Kidney (tissue), 14 donors: Measurements from ENCODE around the gene MUL1. TPM values are rescaled to one million over a fixed set of nuclear protein-coding genes. Genes with fewer than 3 reads are reported as not detected.

Experiments used
- DNase-seq, 5 donors: peaks; one replicate each; pipeline ENCODE4 v3.0.0-alpha.2; 2013 to 2020
- FAIRE-seq: peaks from 2 replicates; lab custom pipeline; 2012; peaks lifted over from hg19 to GRCh38; lab: Jason Lieb, UNC
- H3K27ac ChIP-seq, 2 donors: one replicate each; pipeline ENCODE4 v1.7.0; 2013; ENCODE audit warnings: low read depth in 2 of 2, low read length in 2 of 2, inconsistent platforms in 1 of 2
- H3K27me3 ChIP-seq: one replicate; pipeline ENCODE4 v1.7.1; 2013; ENCODE audit warnings: low read length, inconsistent platforms; ENCODE audit not compliant: control insufficient read depth, insufficient read depth
- H3K36me3 ChIP-seq, 3 donors: one replicate each; pipeline versions ENCODE4 v1.7.0 to v1.7.1; 2013; ENCODE audit warnings: low read length in 3 of 3, control low read depth in 1 of 3, inconsistent platforms in 1 of 3; ENCODE audit not compliant: insufficient read depth in 3 of 3, control insufficient read depth in 2 of 3
- H3K4me1 ChIP-seq, 3 donors: one replicate each; pipeline versions ENCODE4 v1.7.0 to v1.7.1; 2013; ENCODE audit warnings: low read length in 3 of 3, inconsistent platforms in 1 of 3, low read depth in 1 of 3; ENCODE audit not compliant: control insufficient read depth in 2 of 3, insufficient read depth in 2 of 3
- H3K4me3 ChIP-seq, 3 donors: one replicate each; pipeline versions ENCODE4 v1.7.0 to v1.8.1; 2013; ENCODE audit warnings: low read length in 3 of 3, control low read depth in 1 of 3, inconsistent platforms in 1 of 3
- H3K9ac ChIP-seq, 3 donors: one replicate each; pipeline versions ENCODE4 v1.7.0 to v1.7.1; 2013; ENCODE audit warnings: low read length in 3 of 3, control low read depth in 1 of 3, inconsistent platforms in 1 of 3
- H3K9me3 ChIP-seq, 3 donors: one replicate each; pipeline versions ENCODE4 v1.7.0 to v1.7.1; 2013; ENCODE audit warnings: low read length in 3 of 3, control low read depth in 1 of 3, inconsistent platforms in 1 of 3; ENCODE audit not compliant: control insufficient read depth in 2 of 3, insufficient read depth in 1 of 3
- CTCF ChIP-seq: IDR thresholded peaks from 3 replicates; pipeline ENCODE4 v1.5.1; 2012; ENCODE audit warnings: mild to moderate bottlenecking, moderate library complexity, borderline replicate concordance; ENCODE audit not compliant: insufficient read depth; ENCODE audit errors: extremely low read depth
- intact Hi-C: fragments of 100-400 bp; cut with DNase I; formaldehyde crosslinking; loops from one replicate; pipeline ENCODE4 v1.11.1; 2022
- polyA plus RNA-seq: library from polyadenylated mRNA; stranded (reverse); fragments of 350-450 nt; fragmentation: Illumina TruSeq; extraction: RNeasy Lipid Tissue Mini Kit (QIAGEN cat#74804); gene quantifications from one replicate; pipeline ENCODE4 v1.2.3, GENCODE V29; 2014; ENCODE audit warnings: low read depth, low replicate concordance; ENCODE audit not compliant: insufficient read depth
- total RNA-seq: library from RNA; stranded (reverse); fragmentation: NEBNext Ultra II Directional; extraction: Animal tissue kit (Norgen Biotek cat#: 25700); gene quantifications from one replicate; pipeline ENCODE4 v1.2.1, GENCODE V29; 2021
- donor health status: control.
- donor health status: control.
- donor health status: control.
- donor health status: control.
- donor health status: control.
- donor health status: DM: yes; HTN: yes; CAD: no.
- donor health status: Normal renal cell carcinoma (clear cell type).

The MUL1 gene
- total and polyA plus RNA-seq, 2 donors from 2014 or later, result 33.0 to 40.0 TPM

- no peak for TF ChIP-seq CTCF
- DNase-seq (peak in 1 of 5 donors; percentile 11), FAIRE-seq (no peak)
- H3K9me3 ChIP-seq, result no peaks in the 10 kb centered on the region
- H3K27me3 ChIP-seq, result no peaks in the 10 kb centered on the region
- no peaks in the 10 kb centered on the region for H3K36me3 ChIP-seq
- H3K4me3 ChIP-seq, result no peak overlapping the region
- no peak overlapping the region for H3K9ac ChIP-seq
- no peak overlapping the region for H3K27ac ChIP-seq
- H3K4me1 ChIP-seq, result no peaks in the 10 kb centered on the region
- intact Hi-C loops, result no loop called here
Measured at GRCh38 chr1:20465187-20465586, 42.8 kb downstream of the MUL1 start.

- no peak for TF ChIP-seq CTCF
- no peak for FAIRE-seq
- no peaks in the 10 kb centered on the region for H3K36me3 ChIP-seq
- no peaks in the 10 kb centered on the region for H3K9me3 ChIP-seq
- no peak overlapping the region for H3K9ac ChIP-seq
- no peak for DNase-seq
- H3K27ac ChIP-seq, result no peak overlapping the region
- intact Hi-C loops, result no loop called here
- H3K4me1 ChIP-seq, result no peaks in the 10 kb centered on the region
- no peak overlapping the region for H3K4me3 ChIP-seq
- no peaks in the 10 kb centered on the region for H3K27me3 ChIP-seq
Measured at GRCh38 chr1:20463502-20463901, 44.4 kb downstream of the MUL1 start.

GRCh38 chr1:20462397-20462796 is 45.6 kb downstream of the MUL1 start:
- TF ChIP-seq CTCF, result no peak
- DNase-seq (peak in 1 of 5 donors; percentile 25), FAIRE-seq (no peak)
- no peaks in the 10 kb centered on the region for H3K27me3 ChIP-seq
- H3K27ac ChIP-seq, result no peak overlapping the region
- no peaks in the 10 kb centered on the region for H3K36me3 ChIP-seq
- intact Hi-C loops, result no loop called here
- H3K4me1 ChIP-seq, result no peaks in the 10 kb centered on the region
- no peak overlapping the region for H3K9ac ChIP-seq
- no peak overlapping the region for H3K4me3 ChIP-seq
- H3K9me3 ChIP-seq, result no peaks in the 10 kb centered on the region

- intact Hi-C loops, result no loop called here
Measured at GRCh38 chr1:20458717-20459116, 49.2 kb downstream of the MUL1 start.

More at GRCh38 chr1:20458717-20459116, 49.2 kb downstream of the MUL1 start:
- Histone ChIP-seq H3K9me3 (no peaks in the 10 kb centered on the region), H3K27ac (no peak overlapping the region), H3K9ac (no peak overlapping the region), H3K36me3 (no peaks in the 10 kb centered on the region), H3K27me3 (no peaks in the 10 kb centered on the region), H3K4me3 (no peak overlapping the region), H3K4me1 (no peaks in the 10 kb centered on the region)
- peak in 1 of 5 donors; percentile 1 for DNase-seq
- TF ChIP-seq CTCF, result no peak
- no peak for FAIRE-seq
